NCI-H2196 (cell line): ENCODE results near the gene TIGD4.
"Not testable (repeated sequence)": the region's sequence is repeated elsewhere in the genome, so short reads cannot be mapped to it uniquely, and the experiment has no call there.

Experiments used
- DNase-seq: peaks from one replicate; lab custom pipeline; 2025; ENCODE audit not compliant: unreplicated experiment; lab: John Stamatoyannopoulos, UW

Gene TIGD4

DNA sequence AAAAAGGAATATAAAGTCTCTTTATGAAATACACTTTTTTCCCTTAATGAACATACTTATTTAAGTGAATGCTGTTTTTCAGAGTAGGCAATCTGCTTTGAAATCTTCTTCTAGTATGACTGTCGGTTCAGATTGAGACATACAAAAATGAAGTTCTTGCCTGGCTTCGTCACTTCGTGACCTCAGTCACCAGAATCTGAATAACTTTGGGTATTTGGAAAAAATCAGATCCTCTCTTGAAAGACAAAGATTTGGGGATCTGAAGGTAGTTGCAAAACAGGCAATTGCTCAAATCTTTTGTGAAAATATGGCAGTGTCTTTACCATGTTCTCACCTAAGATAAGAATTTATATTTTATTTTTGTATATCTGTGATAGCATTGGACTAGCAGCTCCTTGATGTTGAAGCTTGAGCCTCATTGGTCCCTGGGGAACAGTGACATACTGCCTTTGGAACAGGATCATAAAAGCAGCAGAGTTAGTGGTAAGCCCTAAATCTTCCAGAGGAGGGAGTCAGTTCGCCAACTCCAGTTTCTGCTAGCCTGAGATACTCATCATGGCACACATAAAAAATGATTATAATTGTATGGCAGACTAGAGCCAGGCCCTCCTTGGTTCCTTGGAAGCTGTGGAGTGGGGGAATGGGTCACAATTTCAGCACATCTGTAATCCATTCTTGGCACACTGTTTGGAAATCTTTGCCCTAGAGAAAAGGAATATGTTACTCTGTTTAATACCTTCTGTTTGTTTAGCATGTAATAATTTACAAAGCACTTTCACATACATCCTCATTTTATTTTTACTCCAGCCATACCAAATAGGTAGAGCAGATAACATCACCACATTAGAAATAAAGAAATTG lies 5.2 kb upstream of the TIGD4 start:
- peak; percentile 3 for DNase-seq

DNA sequence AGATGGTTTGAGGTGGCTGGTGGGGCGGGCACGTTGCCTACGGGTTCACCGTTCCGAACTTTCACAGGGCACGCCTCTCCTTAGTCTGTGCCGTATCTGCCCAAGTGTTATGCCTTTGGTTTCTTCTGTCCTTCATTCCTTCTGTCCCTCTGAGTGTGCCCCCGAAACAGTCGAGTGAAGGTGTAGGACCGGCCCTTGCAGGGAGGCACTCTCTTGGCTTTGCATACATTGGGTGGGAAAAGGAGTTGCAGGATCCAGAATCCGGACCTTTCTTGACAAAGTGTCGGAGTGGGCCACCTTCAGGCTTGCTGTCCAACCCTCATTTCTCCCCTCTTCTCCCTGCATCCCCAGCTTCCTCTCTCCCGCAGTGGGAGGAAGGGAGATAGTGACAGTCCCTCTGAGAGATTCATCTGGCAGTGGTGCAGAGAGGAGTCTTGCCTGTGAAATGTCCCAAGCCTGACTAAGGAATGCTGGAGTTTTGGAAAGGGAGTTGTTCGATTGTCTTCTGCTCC lies 793 bp upstream of the TIGD4 start:
- no peak for DNase-seq

DNA sequence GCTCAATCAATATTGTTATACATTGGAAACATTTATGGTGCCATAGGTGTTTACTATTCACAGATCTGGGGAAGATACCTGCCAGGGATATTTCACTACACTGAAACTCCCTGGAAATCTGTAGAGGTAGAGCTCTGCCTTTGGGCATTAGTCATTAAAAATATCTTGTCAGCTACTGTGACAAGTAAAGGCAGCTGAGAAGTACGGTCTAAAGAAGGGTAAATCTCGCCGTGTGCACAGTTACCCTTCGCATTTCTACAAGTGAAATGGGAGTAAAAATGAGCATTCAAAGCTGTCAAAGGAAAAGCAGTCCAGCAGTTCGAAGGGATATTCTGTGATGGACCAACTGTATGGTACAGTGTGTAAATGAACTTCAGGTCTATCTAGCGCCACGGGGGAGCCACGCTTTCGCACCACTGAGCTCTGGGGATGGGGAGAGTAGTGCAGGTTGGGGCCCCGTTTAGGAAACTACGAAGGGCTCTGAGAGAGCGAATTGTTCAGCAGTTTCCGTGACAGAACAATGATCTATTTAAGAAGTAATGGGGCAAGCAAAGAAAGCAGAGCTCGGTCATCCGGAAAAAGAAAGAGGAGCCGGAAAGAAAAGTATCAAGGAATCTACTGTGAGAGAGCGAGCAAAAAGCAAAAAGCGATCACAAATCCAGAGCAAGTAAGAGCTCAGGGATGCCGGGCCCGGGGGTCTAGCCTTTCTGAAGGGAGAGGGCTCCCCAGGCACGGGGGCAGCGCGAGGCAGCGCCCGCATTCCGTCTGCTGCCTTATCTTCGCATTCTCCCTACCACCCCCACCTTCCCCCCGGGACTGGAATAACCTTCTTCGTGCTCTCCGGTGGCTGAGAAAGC lies 646 bp downstream of the TIGD4 start:
- no peak for DNase-seq

DNA sequence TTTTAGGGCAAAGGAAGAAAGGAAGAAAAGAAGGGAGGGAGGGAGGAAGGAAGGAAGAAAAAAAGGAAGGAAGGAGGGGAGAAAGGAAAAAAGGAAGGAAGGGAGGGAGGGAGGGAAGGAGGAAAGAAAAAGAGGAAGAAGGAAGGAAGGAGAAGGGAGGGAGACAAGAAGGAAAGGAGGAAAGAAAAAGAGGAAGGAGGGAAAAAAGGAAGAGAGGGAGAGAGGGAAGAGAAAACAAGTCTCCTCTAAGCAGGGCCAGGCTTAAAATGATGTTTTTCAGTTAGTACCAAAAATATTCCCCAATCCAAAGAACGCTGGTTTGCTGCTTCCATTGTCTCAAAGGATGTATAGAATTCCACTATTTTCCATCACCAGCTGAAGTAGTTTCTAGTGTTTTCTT lies 2.0 kb downstream of the TIGD4 start:
- no peak for DNase-seq

DNA sequence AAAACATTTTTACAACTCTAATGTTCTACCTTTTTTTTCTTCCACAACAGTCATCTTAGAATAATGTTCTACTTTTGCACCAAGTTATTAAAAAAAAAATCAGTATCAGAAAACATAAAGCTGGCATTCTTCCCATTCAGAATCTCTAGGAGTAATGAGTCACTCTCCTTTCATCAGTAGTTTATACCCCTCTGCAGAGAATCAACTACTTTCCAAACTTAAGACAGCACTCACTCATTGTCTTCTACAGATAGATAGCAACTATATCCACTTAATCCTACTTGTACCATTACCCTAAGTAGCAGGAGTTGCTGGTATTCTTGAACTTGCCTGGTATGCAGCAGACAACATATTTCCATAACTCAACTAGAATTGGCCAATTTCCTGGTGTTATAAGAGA lies 3.2 kb downstream of the TIGD4 start:
- DNase-seq, result no peak

DNA sequence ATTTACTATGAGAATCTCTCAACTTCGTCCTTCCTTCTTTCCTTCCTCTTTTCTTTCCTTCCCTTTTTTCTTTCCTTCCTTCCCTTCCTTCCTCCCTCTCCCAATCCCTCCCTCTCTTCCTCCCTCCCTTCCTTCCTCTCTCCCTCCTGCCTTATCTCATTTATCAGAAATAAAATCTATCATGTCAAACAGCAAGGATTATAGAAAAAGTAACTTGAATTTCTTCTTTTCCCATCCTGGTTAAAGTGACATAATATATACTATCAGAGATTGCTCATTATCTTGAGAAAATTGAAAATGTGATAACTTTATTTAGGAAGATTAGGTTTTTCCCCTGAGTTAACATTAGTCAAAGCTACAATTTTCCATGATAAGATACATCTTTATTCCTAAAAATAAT lies 5.6 kb downstream of the TIGD4 start:
- DNase-seq, result no peak

DNA sequence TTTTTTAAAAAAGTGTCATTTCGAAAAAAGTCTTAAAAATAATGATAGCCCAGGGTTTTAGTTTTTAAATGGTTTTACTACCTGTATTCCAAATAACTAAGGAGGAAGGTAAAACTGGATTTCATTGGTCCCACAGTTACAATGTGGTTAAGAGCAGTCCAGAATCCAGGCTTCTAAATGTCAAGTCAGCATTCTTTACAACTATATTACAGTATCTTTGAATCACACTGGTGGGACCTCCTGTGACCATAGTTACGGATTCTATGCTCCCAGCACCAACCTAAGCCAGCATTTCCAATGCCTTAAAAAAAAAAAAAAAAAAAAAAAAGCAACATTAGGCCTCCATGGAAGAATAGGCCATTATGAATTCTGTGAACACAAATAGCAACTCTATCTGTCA lies 6.2 kb downstream of the TIGD4 start:
- DNase-seq, result no peak

DNA sequence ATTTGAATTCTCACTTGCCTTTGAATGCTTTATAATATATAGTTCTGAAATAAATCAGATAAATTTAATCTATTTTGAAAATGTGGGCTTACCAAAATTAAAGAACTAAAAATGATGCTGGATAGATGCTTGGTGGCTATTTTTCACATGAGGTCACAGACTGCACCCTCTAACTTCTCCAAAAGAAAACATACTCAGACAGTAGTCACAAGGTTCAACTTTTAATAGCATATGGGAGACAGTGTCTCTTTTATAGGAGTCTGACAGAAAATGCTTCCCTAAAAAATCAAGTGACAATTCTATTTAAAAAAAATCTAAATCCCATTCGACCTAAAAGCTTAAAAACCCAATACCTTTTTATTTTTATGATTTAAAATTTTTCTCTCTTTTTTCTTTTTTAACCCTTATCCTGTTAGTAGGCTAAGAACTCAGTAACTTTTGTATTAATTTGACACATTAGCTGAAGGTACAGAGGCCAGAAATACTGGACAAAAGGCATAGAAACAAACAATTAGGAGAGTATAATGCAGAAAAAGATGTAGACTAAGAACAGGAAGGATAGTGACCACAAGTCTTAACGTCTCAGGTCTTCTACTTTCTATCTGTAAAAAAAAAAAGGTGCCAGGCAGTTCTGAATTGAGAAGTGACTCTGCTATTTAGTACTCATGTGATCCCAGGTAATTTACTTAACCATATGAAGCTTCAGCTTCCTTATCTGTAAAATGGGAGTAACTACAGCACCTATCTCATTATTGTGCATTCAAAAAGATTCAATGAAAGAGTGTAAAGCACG lies 7.6 kb downstream of the TIGD4 start:
- no peak for DNase-seq

DNA sequence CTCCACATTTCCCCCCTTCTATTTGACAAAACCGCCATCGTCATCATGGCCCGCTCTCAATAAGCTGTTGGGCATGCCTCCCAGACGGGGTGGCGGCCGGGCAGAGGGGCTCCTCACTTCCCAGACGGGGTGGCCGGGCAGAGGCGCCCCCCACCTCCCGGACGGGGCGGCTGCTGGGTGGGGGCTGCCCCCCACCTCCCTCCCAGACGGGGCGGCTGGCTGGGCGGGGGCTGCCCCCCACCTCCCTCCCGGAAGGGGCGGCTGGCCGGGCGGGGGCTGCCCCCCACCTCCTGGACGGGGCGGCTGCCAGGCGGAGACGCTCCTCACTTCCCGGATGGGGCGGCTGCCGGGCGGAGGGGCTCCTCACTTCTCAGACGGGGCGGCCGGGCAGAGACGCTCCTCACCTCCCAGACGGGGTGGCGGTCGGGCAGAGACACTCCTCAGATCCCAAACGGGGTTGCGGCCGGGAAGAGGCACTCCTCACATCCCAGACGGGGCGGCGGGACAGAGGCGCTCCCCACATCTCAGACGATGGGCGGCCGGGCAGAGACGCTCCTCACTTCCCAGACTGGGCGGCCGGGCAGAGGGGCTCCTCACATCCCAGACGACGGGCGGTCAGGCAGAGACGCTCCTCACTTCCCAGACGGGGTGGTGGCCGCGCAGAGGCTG lies 14.3 kb downstream of the TIGD4 start:
- not testable (repeated sequence) for DNase-seq

DNA sequence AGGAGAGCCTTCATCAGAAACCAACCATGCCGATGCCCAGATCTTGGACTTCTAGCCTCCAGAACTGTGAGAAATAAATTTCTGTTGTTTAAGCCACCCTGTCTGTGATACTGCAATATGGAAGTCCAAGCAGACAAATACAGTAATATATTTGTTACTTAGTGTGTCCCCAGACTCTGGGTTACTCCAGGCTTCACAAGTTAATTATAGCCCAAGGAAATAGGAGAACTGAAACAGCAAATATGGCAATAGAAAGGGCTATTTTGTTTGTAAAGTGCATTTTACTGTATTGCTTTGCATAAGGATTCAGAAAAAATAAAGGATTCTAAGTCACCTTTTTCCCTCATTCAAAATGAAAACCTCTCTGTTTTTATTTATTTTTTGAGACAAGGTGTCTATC lies 15.7 kb downstream of the TIGD4 start:
- no peak for DNase-seq

DNA sequence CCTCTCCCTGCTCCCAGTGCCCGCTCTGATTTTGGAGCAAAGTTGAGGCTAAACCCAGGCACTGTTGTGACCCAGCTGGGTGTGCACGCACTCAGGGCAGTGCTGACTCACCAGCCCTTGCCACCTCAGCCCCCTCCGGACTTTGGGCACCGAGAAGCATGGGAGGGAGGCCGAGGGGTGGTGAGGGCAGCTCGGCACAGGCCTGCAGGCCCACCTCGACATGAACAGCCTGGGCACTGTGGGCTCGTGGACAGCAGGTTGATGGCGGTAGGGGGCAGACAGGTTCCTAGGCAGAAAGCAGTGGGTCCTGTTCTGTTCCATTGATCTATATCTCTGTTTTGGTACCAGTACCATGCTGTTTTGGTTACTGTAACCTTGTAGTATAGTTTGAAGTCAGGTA lies 30.9 kb downstream of the TIGD4 start:
- no peak for DNase-seq

DNA sequence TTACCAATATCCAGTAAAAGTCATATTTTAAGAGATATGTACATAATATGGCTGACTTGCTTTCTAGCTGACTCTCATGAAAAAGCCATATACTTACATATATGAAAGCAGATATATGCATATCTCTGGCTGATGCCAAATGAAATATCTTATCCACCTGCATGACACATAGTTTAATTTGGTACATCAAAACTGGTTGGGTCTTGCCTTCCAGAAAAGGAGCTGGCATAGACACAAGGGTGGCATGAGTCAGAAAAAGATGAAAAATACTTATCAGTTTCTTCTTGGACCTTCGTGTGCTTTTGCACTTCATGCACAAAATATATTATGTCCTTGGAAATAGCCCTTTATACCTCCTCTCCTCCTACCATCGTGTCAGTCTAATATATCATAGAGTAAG lies 32.1 kb downstream of the TIGD4 start:
- DNase-seq, result no peak

DNA sequence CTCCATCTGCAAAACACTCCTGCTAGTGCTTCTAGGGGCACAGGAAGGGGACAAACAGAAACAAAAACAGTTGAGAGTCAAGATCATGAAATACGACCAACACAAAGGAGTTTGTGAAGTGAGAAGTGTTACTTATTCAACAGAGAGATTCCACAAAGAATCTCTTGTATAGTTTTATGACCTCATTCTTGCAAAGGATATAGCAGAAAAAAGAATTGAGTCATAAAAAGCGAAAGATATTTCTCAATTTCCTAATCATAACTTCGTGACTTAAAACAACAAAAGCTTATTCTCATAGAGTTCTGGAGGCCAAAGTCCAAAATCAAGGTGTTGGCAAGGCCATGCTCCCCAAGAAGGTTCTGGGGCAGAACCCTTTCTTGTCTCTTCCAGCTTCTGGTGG lies 40.7 kb downstream of the TIGD4 start:
- no peak for DNase-seq

DNA sequence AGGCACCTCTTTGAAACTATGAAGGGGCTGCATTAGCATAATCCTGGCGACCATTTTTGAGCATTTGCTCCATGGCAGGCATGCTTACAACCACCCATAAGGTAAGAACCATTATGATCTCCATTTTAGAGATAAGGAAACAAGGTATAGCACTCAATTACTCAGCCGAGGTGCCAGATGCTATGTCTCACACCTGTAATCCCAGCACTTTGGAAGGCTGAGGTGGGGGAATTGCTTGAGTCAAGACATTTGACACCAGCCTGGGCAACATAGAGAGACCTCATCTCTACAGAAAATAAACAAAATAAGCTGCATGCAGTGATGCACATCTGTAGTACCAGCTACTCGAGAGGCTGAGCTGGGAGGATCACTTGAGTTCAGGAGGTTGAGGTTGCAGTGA lies 43.6 kb downstream of the TIGD4 start:
- no peak for DNase-seq

DNA sequence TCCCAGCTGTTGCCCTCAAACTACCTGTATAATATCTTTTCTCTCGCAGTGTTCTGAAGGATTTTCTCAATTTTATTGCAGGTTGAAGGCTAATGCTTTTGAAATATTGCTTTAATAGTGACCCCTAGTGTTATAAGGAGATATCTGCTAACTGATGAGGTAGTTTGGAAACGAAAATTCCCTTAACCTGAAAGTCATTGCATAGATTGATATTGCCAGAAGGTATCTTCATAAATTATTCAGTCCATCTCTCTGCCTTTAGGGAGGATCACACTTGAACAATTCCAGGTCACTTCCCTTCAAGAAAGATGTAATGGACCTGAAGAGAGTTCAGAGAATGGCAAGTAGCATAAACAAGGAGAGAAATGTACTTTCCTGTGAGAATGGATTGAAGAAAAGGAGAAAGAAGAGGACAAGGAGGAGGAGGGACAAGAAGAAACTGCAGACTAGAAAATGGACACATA lies 44.1 kb downstream of the TIGD4 start:
- DNase-seq, result peak; percentile 24

DNA sequence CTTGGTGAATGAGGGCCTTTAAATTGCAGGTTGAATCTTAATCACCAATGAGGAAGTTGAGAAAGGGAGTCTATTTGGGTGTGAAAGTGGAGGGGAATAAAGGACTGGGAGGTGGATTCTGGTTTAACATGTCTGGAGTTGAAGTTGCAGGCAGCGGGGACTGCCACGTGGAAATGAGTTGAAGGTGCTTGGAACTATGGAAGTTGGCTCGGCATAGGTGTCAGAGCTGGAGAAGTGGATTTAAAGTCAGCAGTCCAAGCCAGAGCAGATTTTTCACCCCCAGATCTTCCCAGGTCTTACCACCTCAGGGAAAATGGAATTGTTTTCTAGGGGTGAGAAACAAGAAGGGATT lies 44.9 kb downstream of the TIGD4 start:
- DNase-seq, result no peak

DNA sequence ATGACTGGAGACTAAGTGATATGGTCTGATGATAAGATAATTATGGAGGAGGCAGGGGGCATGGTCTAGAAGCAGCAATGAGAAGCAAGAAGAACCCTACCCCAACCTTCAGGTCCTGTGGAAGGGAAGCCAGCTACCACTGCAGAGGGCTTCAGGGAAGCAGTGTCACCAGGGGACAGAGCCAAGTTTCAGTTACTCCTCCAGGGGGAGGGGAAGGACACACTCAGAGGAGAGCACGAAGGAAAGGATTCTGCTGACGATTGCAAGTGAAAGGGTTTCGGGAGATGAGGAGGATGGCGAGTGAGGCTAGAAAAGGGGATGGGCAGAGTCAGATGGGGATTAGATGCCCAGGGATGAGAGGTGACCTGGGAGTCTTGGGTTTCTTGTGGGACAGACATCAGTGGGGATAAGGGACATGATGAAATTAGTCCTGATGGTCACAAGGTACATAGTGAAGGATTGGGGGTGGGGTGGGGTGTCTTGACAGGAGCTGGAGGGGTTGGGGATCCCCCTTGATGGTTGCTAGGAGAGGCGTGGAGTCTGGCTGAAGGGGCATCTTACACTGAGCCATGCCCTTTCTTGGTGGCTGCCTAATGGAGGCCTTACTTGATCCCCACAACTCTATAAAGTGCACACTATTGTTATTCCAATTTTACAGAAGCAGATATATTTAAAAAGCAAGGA lies 45.4 kb downstream of the TIGD4 start:
- DNase-seq, result no peak

DNA sequence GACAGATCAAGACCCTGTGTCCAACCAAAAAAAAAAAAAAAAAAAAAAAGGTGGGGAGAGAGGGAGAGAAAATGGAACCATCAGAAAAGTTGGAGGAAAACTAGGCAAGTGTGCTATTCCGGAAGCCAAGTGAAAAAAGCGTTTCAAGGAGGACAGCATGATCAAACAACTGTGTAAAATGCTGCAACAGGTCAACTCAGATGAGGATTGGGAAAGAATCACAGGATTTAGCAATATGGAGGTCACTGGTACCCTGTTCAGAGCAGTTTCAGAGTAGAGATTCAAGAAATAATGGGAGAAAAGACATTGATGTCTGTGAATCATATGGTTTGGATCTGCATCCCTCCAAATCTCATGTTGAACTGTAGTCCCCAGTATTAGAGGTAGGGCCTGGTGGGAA lies 47.5 kb downstream of the TIGD4 start:
- DNase-seq, result no peak

DNA sequence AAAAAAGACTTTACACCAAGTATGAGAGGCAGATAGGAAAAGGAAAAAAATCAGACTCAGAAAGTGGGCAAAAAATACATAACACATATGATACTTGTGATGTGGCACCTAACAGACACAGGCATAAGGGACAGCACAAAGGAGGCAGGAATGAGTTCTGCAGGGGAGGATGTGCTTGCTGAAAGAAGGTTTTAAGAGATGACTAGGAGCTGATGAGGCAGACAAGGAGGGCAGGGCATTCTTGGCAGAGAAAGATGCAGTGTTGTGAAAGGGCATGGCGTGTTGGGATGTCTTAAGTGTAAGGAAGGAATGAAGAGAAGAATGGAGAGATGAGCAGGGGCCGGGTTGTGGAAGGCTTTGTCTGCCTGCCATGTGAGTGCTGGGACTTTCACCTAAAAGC lies 50.1 kb downstream of the TIGD4 start:
- DNase-seq, result no peak

DNA sequence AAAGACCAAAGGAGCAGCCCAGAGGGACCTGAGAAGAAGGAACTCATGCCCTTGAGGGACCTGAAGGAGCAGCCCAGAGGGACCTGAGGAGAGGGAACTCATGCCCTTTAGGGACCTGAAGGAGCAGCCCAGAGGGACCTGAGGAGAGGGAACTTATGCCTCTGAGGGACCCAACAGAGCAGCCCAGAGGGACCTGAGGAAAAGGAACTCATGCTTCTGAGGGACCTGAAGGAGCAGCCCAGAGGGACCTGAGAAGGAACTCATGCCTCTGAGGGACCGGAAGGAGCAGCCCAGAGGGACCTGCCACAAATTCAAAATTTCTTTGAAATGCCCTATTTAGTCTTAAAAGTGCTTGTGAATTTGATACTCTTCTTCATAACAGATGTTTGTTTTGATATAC lies 51.2 kb downstream of the TIGD4 start:
- DNase-seq, result no peak
